Measurements from ENCODE around the gene ZNF652. TPM values are rescaled to one million over a fixed set of nuclear protein-coding genes. Genes with fewer than 3 reads are reported as not detected.

Gene ZNF652
- total RNA-seq (2022) = 41.9 and 42.8 TPM in 2 replicates
- percentile 84 among the genes with signal in this experiment for Bru-seq, nascent RNA
- BruChase-seq, experiment 1, labeled RNA remaining after a 6-hour chase = percentile 91 among the genes with signal in this experiment
- BruChase-seq, experiment 2, labeled RNA remaining after a 2-hour chase = percentile 94 among the genes with signal in this experiment
- long read RNA-seq, partial matches to known transcripts = 2 of 12 reads
- long read RNA-seq, other reads (novel, unspliced or antisense) = 10 of 12 reads

DNA sequence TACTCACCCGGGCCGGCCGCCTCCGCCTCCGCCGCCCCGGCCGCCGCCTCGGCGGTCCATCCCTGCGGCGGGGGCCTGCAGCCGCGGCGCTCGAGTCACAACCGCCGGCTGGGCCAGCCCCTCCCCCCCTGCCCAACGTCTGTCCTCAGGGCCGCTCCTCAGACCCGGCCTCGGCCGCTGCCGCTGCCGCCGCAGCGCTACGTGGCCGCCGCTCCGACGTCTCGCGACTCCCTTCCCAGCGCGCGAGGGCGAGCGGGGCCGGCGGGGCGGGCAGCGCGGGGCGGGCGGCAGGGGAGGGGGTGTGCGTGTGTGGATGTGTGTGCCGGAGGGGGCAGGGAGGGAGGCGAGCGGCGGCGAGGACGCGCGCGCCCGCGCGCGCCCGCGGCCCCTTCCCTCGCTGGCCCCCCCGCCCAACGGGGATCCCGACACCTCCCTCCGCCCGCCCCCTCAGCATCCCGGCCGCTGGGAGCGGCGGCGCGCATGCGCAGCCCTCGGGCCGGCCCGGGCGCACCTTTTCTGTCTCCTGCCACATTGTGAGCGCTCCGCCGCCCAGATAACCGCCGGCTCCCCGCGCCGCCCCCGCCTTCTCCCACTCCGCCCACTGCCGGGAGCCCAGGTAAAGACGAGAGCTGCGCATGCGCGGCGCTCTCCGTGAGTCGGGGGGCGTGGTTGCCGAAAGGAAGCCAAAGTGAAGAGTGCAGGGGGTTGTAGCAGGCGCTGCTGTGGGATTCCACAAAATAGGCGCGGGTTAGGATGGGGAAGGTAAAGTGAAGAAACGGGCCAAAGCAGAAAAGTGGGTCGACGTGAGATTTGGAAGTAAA, at the start of gene ZNF652:
TSS of gene ZNF652 (minus strand) at position 349 of the 821 bp plus-strand sequence. CDS start 44,525 bp downstream, outside the sequence.
- TF ChIP-seq, protein P1, sequence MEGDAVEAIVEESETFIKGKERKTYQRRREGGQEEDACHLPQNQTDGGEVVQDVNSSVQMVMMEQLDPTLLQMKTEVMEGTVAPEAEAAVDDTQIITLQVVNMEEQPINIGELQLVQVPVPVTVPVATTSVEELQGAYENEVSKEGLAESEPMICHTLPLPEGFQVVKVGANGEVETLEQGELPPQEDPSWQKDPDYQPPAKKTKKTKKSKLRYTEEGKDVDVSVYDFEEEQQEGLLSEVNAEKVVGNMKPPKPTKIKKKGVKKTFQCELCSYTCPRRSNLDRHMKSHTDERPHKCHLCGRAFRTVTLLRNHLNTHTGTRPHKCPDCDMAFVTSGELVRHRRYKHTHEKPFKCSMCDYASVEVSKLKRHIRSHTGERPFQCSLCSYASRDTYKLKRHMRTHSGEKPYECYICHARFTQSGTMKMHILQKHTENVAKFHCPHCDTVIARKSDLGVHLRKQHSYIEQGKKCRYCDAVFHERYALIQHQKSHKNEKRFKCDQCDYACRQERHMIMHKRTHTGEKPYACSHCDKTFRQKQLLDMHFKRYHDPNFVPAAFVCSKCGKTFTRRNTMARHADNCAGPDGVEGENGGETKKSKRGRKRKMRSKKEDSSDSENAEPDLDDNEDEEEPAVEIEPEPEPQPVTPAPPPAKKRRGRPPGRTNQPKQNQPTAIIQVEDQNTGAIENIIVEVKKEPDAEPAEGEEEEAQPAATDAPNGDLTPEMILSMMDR (IDR thresholded peaks at IDR 0.05; ENCODE audit: unreplicated experiment) = no peak
- no peaks in the 10 kb centered on the region for H3K27me3 Mint-ChIP-seq (ENCODE audit: unreplicated experiment)
- BruUV-seq (replicated peaks) = no TSS peak
- peak within 1 kb of the TSS; percentile 74 for H3K4me3 Mint-ChIP-seq (ENCODE audit: low read depth, unreplicated experiment)
- peaks cover 36% of the 10 kb centered on the region for H3K4me1 Mint-ChIP-seq (ENCODE audit: low read depth, unreplicated experiment)
- H3K9me3 Mint-ChIP-seq (ENCODE audit: low read depth, unreplicated experiment) = no peaks in the 10 kb centered on the region
- peak; percentile 100 for DNase-seq
- peaks cover 22% of the 10 kb centered on the region for H3K36me3 Mint-ChIP-seq (ENCODE audit: insufficient read depth, unreplicated experiment)
- CTCF ChIA-PET = interaction anchor here (0.5 to 1.3 kb wide), 11 partner anchors 9 to 1992 kb away, joined by 3 to 7 read pairs (median 3); no protein-coding TSS in a partner anchor
- intact Hi-C loops (cut with micrococcal nuclease; ENCODE audit: unreplicated experiment) = loop anchor here (2.0 kb wide), 2 partner anchors 33 to 47 kb away; no protein-coding TSS in a partner anchor
- peak within 1 kb of the TSS; percentile 88 for H3K27ac Mint-ChIP-seq (ENCODE audit: unreplicated experiment)

DNA sequence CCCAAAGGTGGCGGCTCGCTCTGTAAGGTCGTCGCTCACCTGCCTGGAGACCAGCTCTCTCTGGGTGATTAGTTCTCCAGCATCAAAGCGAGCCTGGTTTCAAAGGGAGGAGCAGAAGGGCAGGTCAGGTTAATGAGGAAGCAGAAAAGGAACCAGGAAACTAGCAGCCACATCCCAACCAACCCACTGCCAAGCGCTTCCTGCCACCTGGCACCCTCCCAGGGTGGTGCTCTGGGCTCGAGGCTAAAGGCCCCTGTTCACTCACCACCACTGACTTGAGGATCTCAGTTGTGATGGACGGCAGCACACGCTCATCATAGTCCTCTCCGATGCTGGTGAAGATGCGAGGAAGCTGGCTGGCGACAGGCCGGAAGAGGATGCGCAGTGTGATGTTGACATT, 47.0 kb upstream of the ZNF652 start:
- Mint-ChIP-seq H3K27me3 (ENCODE audit: unreplicated experiment) (no peaks in the 10 kb centered on the region), H3K9me3 (ENCODE audit: low read depth, unreplicated experiment) (no peaks in the 10 kb centered on the region), H3K4me3 (ENCODE audit: low read depth, unreplicated experiment) (no peak overlapping the region), H3K36me3 (ENCODE audit: insufficient read depth, unreplicated experiment) (peaks cover 72% of the 10 kb centered on the region), H3K27ac (ENCODE audit: unreplicated experiment) (no peak overlapping the region), H3K4me1 (ENCODE audit: low read depth, unreplicated experiment) (peaks cover 19% of the 10 kb centered on the region)
- CTCF ChIA-PET = interaction anchor here (1.4 to 2.0 kb wide), 3 partner anchors 9 to 147 kb away, joined by 3 to 19 read pairs (median 4); no protein-coding TSS in a partner anchor
- no TSS peak for BruUV-seq (replicated peaks)
- TF ChIP-seq, protein P1 (IDR thresholded peaks at IDR 0.05; ENCODE audit: unreplicated experiment) = no peak
- no peak for DNase-seq
- intact Hi-C loops (cut with micrococcal nuclease; ENCODE audit: unreplicated experiment) = loop anchor here (2.0 kb wide), 1 partner anchor 140 kb away; no protein-coding TSS in a partner anchor

DNA sequence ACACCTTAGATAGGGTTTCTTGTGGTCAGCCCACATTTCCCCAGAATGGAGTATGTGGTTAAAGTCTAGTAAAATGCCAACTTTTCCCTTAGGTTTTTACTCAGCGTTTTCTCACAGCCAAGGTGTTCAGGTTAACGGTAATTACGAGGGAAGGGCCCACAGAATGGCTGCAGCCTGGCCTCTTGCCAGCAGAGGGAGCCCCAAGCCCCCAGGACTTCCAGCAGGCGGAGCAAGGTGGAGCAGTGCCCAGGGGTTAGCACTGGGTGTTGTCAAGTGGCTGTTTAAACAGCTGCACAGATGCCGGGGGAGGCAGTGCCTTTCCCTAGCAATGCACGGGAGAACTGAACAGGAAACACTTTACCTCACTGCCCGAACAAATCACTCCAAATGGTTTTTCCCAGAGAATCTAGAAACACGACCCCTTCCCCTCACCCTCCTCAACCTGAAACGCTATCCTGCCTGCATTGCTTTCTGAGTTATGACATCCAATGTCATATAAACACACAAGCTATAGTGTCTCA, 46.0 kb upstream of the ZNF652 start:
- CTCF ChIA-PET = interaction anchor here (0.5 to 2.3 kb wide), 9 partner anchors 9 to 158 kb away, joined by 3 to 19 read pairs (median 5); no protein-coding TSS in a partner anchor
- BruUV-seq (replicated peaks) = no TSS peak
- TF ChIP-seq, protein P1 (IDR thresholded peaks at IDR 0.05; ENCODE audit: unreplicated experiment) = peak; percentile 98
- peak; percentile 89 for DNase-seq
- Mint-ChIP-seq H3K4me3 (ENCODE audit: low read depth, unreplicated experiment) (no peak overlapping the region), H3K27ac (ENCODE audit: unreplicated experiment) (no peak overlapping the region), H3K27me3 (ENCODE audit: unreplicated experiment) (no peaks in the 10 kb centered on the region), H3K9me3 (ENCODE audit: low read depth, unreplicated experiment) (no peaks in the 10 kb centered on the region), H3K36me3 (ENCODE audit: insufficient read depth, unreplicated experiment) (peaks cover 78% of the 10 kb centered on the region), H3K4me1 (ENCODE audit: low read depth, unreplicated experiment) (peaks cover 19% of the 10 kb centered on the region)
- intact Hi-C loops (cut with micrococcal nuclease; ENCODE audit: unreplicated experiment) = loop anchor here (1.0 to 2.0 kb wide), 2 partner anchors 141 to 149 kb away; no protein-coding TSS in a partner anchor

- no peak for DNase-seq
- peaks cover 86% of the 10 kb centered on the region for H3K36me3 Mint-ChIP-seq (ENCODE audit: insufficient read depth, unreplicated experiment)
Observed at GRCh38 chr17:49407086-49407485, 45.0 kb upstream of the ZNF652 start.

More at GRCh38 chr17:49407086-49407485, 45.0 kb upstream of the ZNF652 start:
- intact Hi-C loops (cut with micrococcal nuclease; ENCODE audit: unreplicated experiment) = no loop called here
- Mint-ChIP-seq H3K27ac (ENCODE audit: unreplicated experiment) (no peak overlapping the region), H3K9me3 (ENCODE audit: low read depth, unreplicated experiment) (no peaks in the 10 kb centered on the region), H3K27me3 (ENCODE audit: unreplicated experiment) (no peaks in the 10 kb centered on the region), H3K4me3 (ENCODE audit: low read depth, unreplicated experiment) (no peak overlapping the region), H3K4me1 (ENCODE audit: low read depth, unreplicated experiment) (peaks cover 17% of the 10 kb centered on the region)
- TF ChIP-seq, protein P1 (IDR thresholded peaks at IDR 0.05; ENCODE audit: unreplicated experiment) = no peak
- BruUV-seq (replicated peaks) = no TSS peak
- CTCF ChIA-PET = interaction anchor here (1.3 to 2.3 kb wide), 4 partner anchors 19 to 159 kb away, joined by 4 to 19 read pairs (median 10); no protein-coding TSS in a partner anchor

Measured in Calu3 (cell line).